LNCaP clone FGC (cell line): ENCODE results near the gene LINC01488.

Source experiments
- DNase-seq: peaks from one replicate; pipeline ENCODE4 v3.0.0-alpha.2; 2011; ENCODE audit warnings: low read depth
- H3K4me3 ChIP-seq: 2 replicates; pipeline ENCODE4 v1.5.1; 2011; ENCODE audit warnings: mild to moderate bottlenecking, low read depth, low read length, control low read depth
- CTCF ChIP-seq: IDR thresholded peaks from 2 replicates; pipeline ENCODE4 v1.5.1; 2012; ENCODE audit warnings: mild to moderate bottlenecking; ENCODE audit not compliant: control insufficient read depth, insufficient read depth; ENCODE audit errors: extremely low read depth

LINC01488 gene

DNA sequence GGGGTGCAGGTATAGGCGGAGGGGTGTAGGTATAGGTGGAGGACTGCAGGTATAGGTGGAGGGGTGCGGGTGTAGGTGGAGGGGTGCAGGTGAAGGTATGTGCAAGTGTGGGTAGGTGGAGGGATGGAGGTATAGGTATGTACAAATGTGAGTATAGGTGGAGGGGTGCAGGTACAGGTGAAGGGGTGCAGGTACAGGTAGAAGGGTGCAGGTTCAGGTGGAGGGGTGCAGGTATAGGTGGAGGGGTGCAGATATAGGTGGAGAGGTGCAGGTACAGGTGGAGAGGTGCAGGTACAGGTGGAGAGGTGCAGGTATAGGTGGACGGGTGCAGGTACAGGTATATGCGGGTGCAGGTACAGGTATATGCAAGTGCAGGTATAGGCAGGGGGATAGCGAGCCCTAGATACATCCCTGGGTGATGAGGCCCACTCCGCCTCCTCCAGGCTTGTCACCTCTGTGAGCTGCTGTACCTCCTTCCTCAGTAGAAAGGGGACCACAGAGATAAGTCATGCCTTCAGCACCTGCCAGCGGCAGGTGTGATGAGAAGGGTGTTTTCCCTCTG is 17.2 kb downstream of the LINC01488 start:
- DNase-seq: no peak
- no peak for TF ChIP-seq CTCF
- H3K4me3 ChIP-seq: no peak overlapping the region

- no peak overlapping the region for H3K4me3 ChIP-seq
- no peak for DNase-seq
- no peak for TF ChIP-seq CTCF
These were observed 17.9 kb downstream of the LINC01488 start for GRCh38 chr11:69499186-69499917.

DNA sequence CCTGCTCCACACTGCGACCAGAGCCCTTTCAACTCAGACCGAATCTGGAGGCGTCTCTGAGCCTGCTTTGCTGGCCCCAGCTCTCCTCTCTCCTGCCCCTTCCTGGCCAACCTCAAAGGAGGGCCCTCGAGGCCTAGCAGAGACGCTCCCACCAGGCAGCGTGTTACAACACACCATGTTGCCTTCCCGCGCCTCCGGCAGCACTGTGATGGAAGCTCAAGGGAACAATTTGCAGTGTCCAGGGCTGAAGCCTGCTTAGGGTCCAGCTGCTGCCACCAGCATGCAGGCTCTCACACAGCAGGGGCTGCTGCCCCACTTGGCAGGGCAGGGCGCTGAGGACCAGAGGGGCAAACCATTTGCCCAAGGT is 18.4 kb downstream of the LINC01488 start:
- TF ChIP-seq CTCF: no peak
- no peak for DNase-seq

GRCh38 chr11:69500285-69501120 is 19.0 kb downstream of the LINC01488 start:
- TF ChIP-seq CTCF: no peak
- DNase-seq: no peak
- H3K4me3 ChIP-seq: no peak overlapping the region

More for the DNA sequence above, 18.4 kb downstream of the LINC01488 start:
- no peak overlapping the region for H3K4me3 ChIP-seq

DNA sequence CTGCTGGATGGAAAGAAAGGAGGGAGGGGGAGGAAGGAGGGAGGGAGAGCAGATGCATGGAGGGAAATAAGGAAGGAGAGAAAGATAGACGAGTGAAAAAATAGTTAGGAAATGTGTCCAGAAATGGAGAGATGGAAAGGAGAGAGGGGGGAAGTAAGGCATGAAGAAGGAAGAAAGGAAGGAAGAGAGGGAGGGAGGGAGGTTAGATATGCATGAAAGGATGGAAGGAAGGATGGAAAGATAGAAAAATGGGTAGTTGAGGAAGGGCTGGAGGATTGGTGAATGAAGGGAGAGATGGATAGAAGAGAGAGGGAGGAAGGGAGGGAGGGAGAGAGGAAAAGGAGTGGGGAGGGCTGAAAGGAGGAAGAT is 19.6 kb downstream of the LINC01488 start:
- DNase-seq: no peak
- no peak for TF ChIP-seq CTCF
- H3K4me3 ChIP-seq: no peak overlapping the region

DNA sequence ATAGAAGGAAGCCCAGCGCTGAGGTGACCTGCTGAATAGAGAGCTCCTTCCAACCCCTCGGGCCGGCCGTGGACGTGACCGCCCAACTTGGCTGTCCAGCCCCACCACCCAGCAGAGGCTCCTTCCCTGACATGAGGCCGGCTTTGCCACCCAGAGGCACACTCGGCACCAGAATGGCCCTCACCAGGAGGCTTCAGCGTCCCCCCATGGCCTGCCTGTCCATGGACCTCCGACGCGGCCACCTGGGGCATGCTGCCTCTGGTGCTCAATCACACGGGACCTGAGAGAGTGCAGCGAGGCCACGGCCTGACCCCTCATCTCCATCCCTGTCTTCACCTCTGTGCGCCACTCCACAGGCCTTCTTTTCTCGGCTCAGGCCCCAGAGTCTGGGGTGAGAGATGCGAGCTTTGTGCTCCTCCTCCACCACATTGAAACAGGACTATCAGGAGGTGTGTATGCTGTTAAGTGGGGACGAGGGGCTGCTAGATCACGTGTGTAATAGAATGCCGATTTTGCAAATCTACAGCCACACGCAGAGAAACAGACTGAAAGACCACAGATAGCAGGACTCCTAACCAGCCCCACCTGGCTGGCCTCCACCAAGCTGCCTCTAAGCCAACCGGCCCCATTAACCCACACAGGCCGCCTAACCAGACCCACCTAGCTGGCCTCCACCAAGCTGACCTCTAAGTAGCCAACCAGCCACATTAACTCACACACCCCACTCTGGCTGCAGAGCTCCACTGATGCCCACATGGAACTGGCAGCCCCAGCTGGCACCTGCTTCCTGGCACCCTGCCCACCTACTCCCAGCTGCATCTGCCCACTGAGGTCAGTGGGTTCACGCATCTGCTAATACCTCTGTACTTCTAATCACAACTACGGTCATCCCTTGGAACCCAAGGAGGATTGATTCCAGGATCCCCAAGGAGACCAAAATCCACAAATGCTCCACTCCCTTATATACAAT is 20.7 kb downstream of the LINC01488 start:
- no peak overlapping the region for H3K4me3 ChIP-seq
- no peak for DNase-seq
- TF ChIP-seq CTCF: no peak
